ENCODE measurements around the gene PVALB. TPM values are rescaled to one million over a fixed set of nuclear protein-coding genes. Genes with fewer than 3 reads are reported as not detected.

Gene PVALB
- total RNA-seq, 1 experiment from 2014 or later, result not detected

- Histone ChIP-seq H3K9ac (ENCODE audit: low read length) (no peak overlapping the region), H3K4me1 (ENCODE audit: low read length) (no peaks in the 10 kb centered on the region), H2AFZ (ENCODE audit: low read length) (no peak overlapping the region), H3K4me2 (ENCODE audit: low read depth, low read length, poor library complexity, severe bottlenecking) (no peak overlapping the region), H3K79me2 (ENCODE audit: low read length) (no peaks in the 10 kb centered on the region), H3K27ac (ENCODE audit: low read length) (no peak overlapping the region), H3K9me3 (ENCODE audit: low read length) (no peaks in the 10 kb centered on the region), H3K4me3 (ENCODE audit: low read length) (no peak overlapping the region), H3K9me2 (replicated peaks; ENCODE audit: insufficient read depth, low read length) (no peaks in the 10 kb centered on the region), H4K20me1 (ENCODE audit: insufficient read depth, low read depth, low read length) (no peaks in the 10 kb centered on the region), H3K27me3 (ENCODE audit: low read length) (no peaks in the 10 kb centered on the region), H3K36me3 (ENCODE audit: insufficient read depth, low read length) (no peaks in the 10 kb centered on the region)
- no peak for DNase-seq
Observed at GRCh38 chr22:36823186-36823839, 6.5 kb upstream of the PVALB start.

- Histone ChIP-seq H3K4me2 (ENCODE audit: low read depth, low read length, poor library complexity, severe bottlenecking) (no peak overlapping the region), H2AFZ (ENCODE audit: low read length) (no peak overlapping the region), H4K20me1 (ENCODE audit: insufficient read depth, low read depth, low read length) (no peaks in the 10 kb centered on the region), H3K27ac (ENCODE audit: low read length) (no peak overlapping the region), H3K4me3 (ENCODE audit: low read length) (no peak overlapping the region), H3K9me2 (replicated peaks; ENCODE audit: insufficient read depth, low read length) (no peaks in the 10 kb centered on the region), H3K9me3 (ENCODE audit: low read length) (no peaks in the 10 kb centered on the region), H3K4me1 (ENCODE audit: low read length) (no peaks in the 10 kb centered on the region), H3K9ac (ENCODE audit: low read length) (no peak overlapping the region), H3K27me3 (ENCODE audit: low read length) (no peaks in the 10 kb centered on the region), H3K79me2 (ENCODE audit: low read length) (no peaks in the 10 kb centered on the region), H3K36me3 (ENCODE audit: insufficient read depth, low read length) (no peaks in the 10 kb centered on the region)
- DNase-seq, result no peak
Observed at GRCh38 chr22:36822581-36822980, 5.7 kb upstream of the PVALB start.

GRCh38 chr22:36819112-36819511 lies 2.3 kb upstream of the PVALB start:
- no peaks in the 10 kb centered on the region for H3K4me1 ChIP-seq (ENCODE audit: low read length)
- H2AFZ ChIP-seq (ENCODE audit: low read length), result no peak overlapping the region
- no peak overlapping the region for H3K9ac ChIP-seq (ENCODE audit: low read length)
- H3K4me3 ChIP-seq (ENCODE audit: low read length), result no peak overlapping the region
- no peaks in the 10 kb centered on the region for H3K9me2 ChIP-seq (replicated peaks; ENCODE audit: insufficient read depth, low read length)
- H3K4me2 ChIP-seq (ENCODE audit: low read depth, low read length, poor library complexity, severe bottlenecking), result no peak overlapping the region
- H4K20me1 ChIP-seq (ENCODE audit: insufficient read depth, low read depth, low read length), result no peaks in the 10 kb centered on the region
- no peaks in the 10 kb centered on the region for H3K27me3 ChIP-seq (ENCODE audit: low read length)
- DNase-seq, result no peak
- no peak overlapping the region for H3K27ac ChIP-seq (ENCODE audit: low read length)
- H3K36me3 ChIP-seq (ENCODE audit: insufficient read depth, low read length), result no peaks in the 10 kb centered on the region
- H3K79me2 ChIP-seq (ENCODE audit: low read length), result no peaks in the 10 kb centered on the region
- H3K9me3 ChIP-seq (ENCODE audit: low read length), result no peaks in the 10 kb centered on the region

GRCh38 chr22:36818010-36818642 lies 1.3 kb upstream of the PVALB start:
- H3K9ac ChIP-seq (ENCODE audit: low read length), result no peak overlapping the region
- no peak overlapping the region for H3K4me2 ChIP-seq (ENCODE audit: low read depth, low read length, poor library complexity, severe bottlenecking)
- no peak overlapping the region for H3K27ac ChIP-seq (ENCODE audit: low read length)
- H3K27me3 ChIP-seq (ENCODE audit: low read length), result no peaks in the 10 kb centered on the region
- H4K20me1 ChIP-seq (ENCODE audit: insufficient read depth, low read depth, low read length), result no peaks in the 10 kb centered on the region
- DNase-seq, result no peak
- no peaks in the 10 kb centered on the region for H3K9me2 ChIP-seq (replicated peaks; ENCODE audit: insufficient read depth, low read length)
- H3K4me1 ChIP-seq (ENCODE audit: low read length), result no peaks in the 10 kb centered on the region
- no peak overlapping the region for H2AFZ ChIP-seq (ENCODE audit: low read length)
- H3K79me2 ChIP-seq (ENCODE audit: low read length), result no peaks in the 10 kb centered on the region
- H3K9me3 ChIP-seq (ENCODE audit: low read length), result no peaks in the 10 kb centered on the region
- no peaks in the 10 kb centered on the region for H3K36me3 ChIP-seq (ENCODE audit: insufficient read depth, low read length)
- no peak overlapping the region for H3K4me3 ChIP-seq (ENCODE audit: low read length)

GRCh38 chr22:36817525-36817848 lies 652 bp upstream of the PVALB start:
- H3K27me3 ChIP-seq (ENCODE audit: low read length), result no peaks in the 10 kb centered on the region
- no peak overlapping the region for H3K4me3 ChIP-seq (ENCODE audit: low read length)
- no peaks in the 10 kb centered on the region for H3K36me3 ChIP-seq (ENCODE audit: insufficient read depth, low read length)
- no peaks in the 10 kb centered on the region for H3K79me2 ChIP-seq (ENCODE audit: low read length)
- DNase-seq, result no peak
- H4K20me1 ChIP-seq (ENCODE audit: insufficient read depth, low read depth, low read length), result no peaks in the 10 kb centered on the region
- H3K9me2 ChIP-seq (replicated peaks; ENCODE audit: insufficient read depth, low read length), result no peaks in the 10 kb centered on the region
- no peaks in the 10 kb centered on the region for H3K4me1 ChIP-seq (ENCODE audit: low read length)
- H3K27ac ChIP-seq (ENCODE audit: low read length), result no peak overlapping the region
- H3K9me3 ChIP-seq (ENCODE audit: low read length), result no peaks in the 10 kb centered on the region
- H3K9ac ChIP-seq (ENCODE audit: low read length), result no peak overlapping the region
- no peak overlapping the region for H2AFZ ChIP-seq (ENCODE audit: low read length)
- H3K4me2 ChIP-seq (ENCODE audit: low read depth, low read length, poor library complexity, severe bottlenecking), result no peak overlapping the region

- Histone ChIP-seq H3K27me3 (ENCODE audit: low read length) (no peaks in the 10 kb centered on the region), H3K4me2 (ENCODE audit: low read depth, low read length, poor library complexity, severe bottlenecking) (no peak overlapping the region), H3K4me1 (ENCODE audit: low read length) (no peaks in the 10 kb centered on the region), H3K9me3 (ENCODE audit: low read length) (no peaks in the 10 kb centered on the region), H2AFZ (ENCODE audit: low read length) (no peak overlapping the region), H3K4me3 (ENCODE audit: low read length) (no peak overlapping the region), H3K9ac (ENCODE audit: low read length) (no peak overlapping the region), H3K36me3 (ENCODE audit: insufficient read depth, low read length) (no peaks in the 10 kb centered on the region), H3K79me2 (ENCODE audit: low read length) (no peaks in the 10 kb centered on the region), H4K20me1 (ENCODE audit: insufficient read depth, low read depth, low read length) (no peaks in the 10 kb centered on the region), H3K27ac (ENCODE audit: low read length) (no peak overlapping the region), H3K9me2 (replicated peaks; ENCODE audit: insufficient read depth, low read length) (no peaks in the 10 kb centered on the region)
- no peak for DNase-seq
Observed at GRCh38 chr22:36816339-36816635, 548 bp downstream of the PVALB start.

GRCh38 chr22:36815558-36816338 lies 1.1 kb downstream of the PVALB start:
- no peaks in the 10 kb centered on the region for H3K27me3 ChIP-seq (ENCODE audit: low read length)
- no peaks in the 10 kb centered on the region for H3K4me1 ChIP-seq (ENCODE audit: low read length)
- DNase-seq, result no peak
- no peak overlapping the region for H3K9ac ChIP-seq (ENCODE audit: low read length)
- H3K27ac ChIP-seq (ENCODE audit: low read length), result no peak overlapping the region
- H3K36me3 ChIP-seq (ENCODE audit: insufficient read depth, low read length), result no peaks in the 10 kb centered on the region
- H3K9me3 ChIP-seq (ENCODE audit: low read length), result no peaks in the 10 kb centered on the region
- no peak overlapping the region for H2AFZ ChIP-seq (ENCODE audit: low read length)
- no peak overlapping the region for H3K4me2 ChIP-seq (ENCODE audit: low read depth, low read length, poor library complexity, severe bottlenecking)
- H4K20me1 ChIP-seq (ENCODE audit: insufficient read depth, low read depth, low read length), result no peaks in the 10 kb centered on the region
- no peak overlapping the region for H3K4me3 ChIP-seq (ENCODE audit: low read length)
- no peaks in the 10 kb centered on the region for H3K79me2 ChIP-seq (ENCODE audit: low read length)
- no peaks in the 10 kb centered on the region for H3K9me2 ChIP-seq (replicated peaks; ENCODE audit: insufficient read depth, low read length)

- Histone ChIP-seq H3K4me3 (ENCODE audit: low read length) (no peak overlapping the region), H3K9me2 (replicated peaks; ENCODE audit: insufficient read depth, low read length) (no peaks in the 10 kb centered on the region), H3K27me3 (ENCODE audit: low read length) (no peaks in the 10 kb centered on the region), H3K9ac (ENCODE audit: low read length) (no peak overlapping the region), H3K9me3 (ENCODE audit: low read length) (no peaks in the 10 kb centered on the region), H3K4me2 (ENCODE audit: low read depth, low read length, poor library complexity, severe bottlenecking) (no peak overlapping the region), H3K79me2 (ENCODE audit: low read length) (no peaks in the 10 kb centered on the region), H3K27ac (ENCODE audit: low read length) (no peak overlapping the region), H3K4me1 (ENCODE audit: low read length) (no peaks in the 10 kb centered on the region), H2AFZ (ENCODE audit: low read length) (no peak overlapping the region), H3K36me3 (ENCODE audit: insufficient read depth, low read length) (no peaks in the 10 kb centered on the region), H4K20me1 (ENCODE audit: insufficient read depth, low read depth, low read length) (no peaks in the 10 kb centered on the region)
- DNase-seq, result no peak
Observed at GRCh38 chr22:36814801-36815200, 2.0 kb downstream of the PVALB start.

Measured in Karpas-422 (cell line).